GM18867 (cell line): Measurements from ENCODE around the gene KIF21B.

ENCODE experiments used
- ATAC-seq: cut with Tn5 transposase; IDR thresholded peaks from one replicate; pipeline ENCODE4 v1.9.1; 2021; ENCODE audit warnings: mild to moderate bottlenecking, moderate library complexity; ENCODE audit not compliant: unreplicated experiment

The KIF21B gene

DNA sequence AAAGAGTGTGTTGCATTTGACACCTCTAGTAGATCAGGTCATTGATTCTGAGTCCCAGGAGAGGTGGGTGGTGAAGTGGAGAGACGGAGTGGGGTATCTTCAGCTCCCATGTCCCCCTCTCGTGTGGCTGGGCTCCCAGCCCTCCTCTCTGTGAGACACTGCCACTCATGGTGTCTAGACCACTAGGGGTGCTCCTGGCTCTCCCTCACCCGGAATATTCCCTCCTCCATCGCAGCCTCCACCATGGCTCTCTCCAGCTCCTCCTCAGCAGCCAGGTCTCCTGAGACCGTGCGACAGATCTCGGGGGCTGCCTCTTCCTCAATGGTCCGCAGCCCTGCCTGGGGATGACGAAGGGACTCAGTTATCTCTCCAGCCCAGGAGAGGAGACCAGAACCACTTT is 20.6 kb upstream of the KIF21B start:
- no peak for ATAC-seq

DNA sequence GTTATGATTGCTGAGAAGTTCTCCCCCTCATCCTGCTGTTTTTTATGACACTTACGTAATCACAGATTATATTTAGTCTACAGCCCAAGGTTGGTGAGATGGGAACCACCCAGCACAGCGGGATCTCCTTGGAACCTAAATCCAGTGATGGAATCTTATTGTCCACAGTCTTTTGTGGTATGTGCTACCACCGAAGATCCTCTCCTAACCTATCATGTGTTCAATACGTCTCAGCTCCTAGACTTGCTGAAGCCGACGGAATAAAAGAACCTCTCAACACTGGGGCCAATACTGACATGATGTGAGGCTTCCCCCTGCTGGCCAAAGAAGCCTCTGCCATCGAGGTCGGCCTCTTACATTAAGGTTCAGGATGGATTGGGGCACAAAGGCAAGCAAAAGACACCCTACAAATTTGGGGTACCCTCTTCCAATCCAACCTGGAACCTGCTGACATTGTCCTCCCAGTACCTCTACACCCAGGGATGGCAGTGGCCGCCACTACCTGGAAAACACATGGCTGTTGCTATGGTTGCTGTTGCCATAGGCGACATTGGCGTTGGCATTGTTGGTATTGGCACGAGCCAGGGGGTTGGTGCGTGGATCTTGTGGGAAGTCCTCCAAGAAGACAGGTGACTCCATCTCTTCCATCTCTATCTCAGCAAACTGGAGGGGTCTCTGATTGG is 19.4 kb upstream of the KIF21B start:
- ATAC-seq, result peak; percentile 85

DNA sequence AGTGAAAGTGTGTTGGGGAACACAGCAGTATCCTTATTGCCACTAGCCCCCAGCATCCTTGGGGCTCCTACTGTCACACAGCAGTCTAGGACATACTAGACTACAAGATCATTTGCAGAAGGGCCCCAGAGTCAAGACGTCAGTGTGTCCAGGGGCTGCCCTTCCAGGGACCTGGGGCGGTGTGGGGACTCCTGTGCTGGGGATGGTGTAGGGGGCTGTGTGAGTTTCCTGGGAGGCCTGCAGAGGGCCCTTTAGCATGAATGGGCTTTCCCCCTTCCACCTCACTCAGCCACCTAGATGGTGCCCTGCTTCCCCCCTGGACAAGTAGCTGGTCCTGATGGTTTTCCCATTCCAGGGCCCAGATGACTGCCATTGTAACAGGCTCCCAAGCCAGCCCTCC is 17.5 kb upstream of the KIF21B start:
- no peak for ATAC-seq

DNA sequence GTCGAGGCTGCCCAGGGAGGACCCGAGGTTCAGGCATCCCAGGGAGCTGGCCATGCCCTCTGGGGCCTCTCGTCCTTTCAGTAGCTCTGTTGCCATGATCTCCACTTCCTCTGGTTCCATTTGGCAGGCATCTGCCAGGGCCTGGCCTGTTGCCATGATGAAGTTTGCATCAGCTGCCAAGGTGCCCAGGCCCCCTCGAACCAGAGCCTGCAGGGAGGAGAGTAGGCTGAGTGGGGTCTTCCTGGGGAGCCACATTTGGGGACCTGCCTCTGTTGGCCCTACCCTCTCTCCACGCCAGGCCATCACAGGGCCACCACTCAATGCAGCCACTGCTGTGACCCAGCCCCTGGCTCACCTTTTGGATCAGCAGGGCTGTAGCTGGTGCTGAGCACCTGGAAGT is 16.4 kb upstream of the KIF21B start:
- no peak for ATAC-seq

DNA sequence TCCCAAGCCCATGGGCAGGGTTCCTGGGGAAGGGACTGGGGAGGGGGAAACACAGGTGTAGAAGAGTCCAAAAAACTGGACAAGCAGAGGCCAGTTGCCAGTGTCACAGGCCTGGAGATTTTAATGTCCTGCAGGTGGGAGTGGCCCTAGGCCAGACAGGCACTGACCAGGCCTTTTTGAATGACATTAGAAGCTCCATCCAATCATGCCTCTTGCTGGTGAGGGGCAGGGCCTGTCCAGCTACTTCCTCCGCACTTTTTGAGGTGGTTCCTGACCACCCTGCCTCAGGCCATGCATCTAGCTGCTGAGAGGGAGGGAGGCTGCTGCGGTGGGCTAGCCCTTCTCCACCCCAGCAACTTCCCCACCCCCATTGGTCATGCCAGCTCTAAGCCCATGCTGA is 15.9 kb upstream of the KIF21B start:
- no peak for ATAC-seq

DNA sequence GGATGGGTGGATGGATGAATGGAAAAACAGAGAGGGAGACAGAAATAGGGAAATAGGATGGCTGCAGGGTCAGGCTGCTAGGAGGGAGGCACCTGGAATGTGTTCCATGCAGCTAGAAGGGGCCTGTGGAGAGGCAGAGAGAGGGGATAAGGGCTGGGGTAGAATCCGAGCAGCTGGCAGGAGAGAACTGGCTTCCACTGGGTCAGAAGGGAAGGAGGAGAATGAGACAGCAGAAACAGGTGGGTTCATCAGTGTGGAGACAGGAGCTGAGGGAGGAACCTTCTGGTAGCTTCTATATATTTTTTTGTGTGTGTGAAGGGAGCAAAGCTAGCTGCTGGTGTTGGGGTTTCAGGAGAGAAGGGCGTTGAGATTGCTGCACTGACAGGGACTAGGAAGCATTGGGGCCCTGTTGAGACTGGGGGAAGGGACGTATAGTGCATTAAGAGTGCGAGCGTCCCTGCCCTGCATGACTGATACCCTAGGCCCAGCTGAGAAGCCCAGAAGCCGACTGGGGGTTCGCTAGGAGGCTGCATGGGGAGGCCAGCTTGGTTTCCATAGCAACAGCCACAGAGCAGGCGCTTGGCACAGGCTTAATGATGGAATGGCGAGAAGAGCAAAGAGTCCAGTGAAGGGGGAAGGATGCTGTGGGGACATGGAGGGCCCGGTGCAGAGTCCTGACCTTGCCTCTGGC is 14.8 kb upstream of the KIF21B start:
- ATAC-seq, result no peak

DNA sequence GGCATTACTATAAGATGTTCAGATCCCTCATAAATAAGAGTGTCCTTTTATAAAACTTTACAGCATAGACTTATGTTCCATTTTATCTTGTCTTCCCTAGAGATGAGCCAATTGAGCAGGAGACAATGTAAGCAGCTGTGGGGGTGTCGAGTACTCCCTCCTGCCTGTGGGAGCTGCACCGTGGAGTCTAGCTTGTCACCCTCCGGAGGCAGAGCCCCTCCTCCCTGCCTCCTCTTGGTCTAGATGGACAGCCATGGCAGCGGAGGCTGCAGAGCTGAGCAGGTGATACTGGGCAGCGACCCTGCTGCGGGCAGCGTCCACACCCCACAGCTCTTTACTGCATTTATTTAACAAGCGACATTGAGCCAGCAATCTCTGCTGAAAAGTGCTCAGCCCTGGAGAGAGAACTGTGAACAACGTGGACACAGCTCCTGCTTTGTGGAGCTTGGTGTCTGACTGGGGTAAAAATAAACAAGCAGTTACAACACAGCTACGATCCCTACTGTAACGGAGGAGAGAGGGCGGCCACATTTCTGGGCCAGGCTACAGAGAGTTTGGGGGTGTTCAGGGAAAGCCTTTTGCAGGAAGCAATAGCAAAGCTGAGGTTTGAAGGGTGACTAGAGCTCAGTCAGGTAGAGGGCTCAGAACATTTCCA is 12.8 kb upstream of the KIF21B start:
- no peak for ATAC-seq

DNA sequence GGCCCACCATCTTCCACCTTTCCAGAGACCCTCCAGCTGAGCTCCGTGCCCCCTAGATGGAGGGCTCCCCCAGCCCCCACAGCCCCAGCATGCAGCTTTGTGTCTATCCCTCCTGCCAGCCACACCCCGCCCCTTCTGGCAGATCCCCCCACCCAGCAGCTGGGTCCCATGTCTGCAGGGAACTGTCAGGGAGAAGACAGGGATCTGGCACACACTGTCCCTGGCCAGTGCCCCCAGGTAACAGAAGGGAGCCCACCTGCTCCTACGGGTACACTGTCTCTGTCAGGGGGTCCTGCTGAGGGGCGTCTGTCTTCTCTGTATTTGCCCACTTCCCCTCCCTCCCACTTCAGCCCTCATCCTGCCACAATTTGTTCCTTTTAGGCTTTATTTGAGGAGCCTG is 11.2 kb upstream of the KIF21B start:
- no peak for ATAC-seq

DNA sequence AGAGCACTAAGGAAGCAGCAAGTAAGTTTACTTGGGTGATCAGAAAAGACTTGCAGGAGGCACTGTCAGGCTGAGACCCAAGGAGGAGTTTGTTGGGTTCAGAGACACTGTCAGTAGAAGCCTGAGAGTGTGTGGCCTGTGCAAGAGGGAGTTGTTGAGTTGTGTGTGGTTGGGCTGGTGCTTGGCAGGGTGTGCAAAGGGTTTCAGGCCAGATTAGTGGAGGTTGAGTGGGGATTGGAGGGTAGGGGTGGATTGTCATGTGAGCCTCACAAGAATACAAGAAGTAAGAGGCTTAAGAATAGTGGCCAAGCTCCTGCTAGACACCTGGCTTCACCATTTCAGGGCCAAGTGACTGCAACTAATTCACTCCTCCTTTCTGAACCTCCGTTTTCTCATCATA is 8.9 kb upstream of the KIF21B start:
- ATAC-seq, result no peak

DNA sequence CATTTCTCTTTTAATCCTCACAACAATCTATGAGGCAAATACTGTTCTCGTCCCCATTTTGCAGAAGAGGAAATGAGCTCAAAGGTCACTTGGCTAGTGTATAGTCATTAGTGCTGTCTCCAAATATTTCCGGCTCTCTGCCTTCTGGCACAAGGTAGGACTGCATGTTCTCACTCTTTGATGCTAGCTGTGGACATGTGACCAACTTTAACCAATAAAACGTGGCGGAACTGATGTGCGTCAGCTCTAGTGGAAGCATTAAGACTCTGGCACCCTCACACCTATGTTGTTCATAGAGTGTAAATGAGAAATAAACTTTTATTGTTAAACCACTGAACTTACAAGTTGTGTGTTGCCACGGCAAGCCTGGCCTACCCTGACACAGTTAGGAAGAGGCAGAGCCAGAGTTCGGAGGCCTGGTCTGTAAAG is 5.0 kb upstream of the KIF21B start:
- no peak for ATAC-seq

DNA sequence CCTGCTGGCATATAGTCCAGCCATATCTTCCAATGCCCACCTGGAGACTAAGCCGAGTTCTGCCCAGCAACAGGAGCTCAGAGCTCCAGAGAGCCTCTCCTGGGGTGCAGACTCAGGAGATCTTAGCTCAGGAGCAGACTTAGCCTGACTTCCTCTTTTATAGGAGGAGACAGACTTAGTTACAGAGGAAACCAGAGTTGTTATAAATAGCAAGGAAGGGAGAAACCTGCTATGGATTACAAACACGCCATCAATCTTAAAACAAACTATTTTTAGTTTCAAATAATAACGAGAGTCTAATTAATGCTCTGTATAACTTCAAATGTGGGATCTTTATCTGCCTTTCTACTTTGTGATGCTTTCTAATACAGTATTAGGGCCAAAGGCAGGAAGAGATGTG is 3.3 kb upstream of the KIF21B start:
- no peak for ATAC-seq

DNA sequence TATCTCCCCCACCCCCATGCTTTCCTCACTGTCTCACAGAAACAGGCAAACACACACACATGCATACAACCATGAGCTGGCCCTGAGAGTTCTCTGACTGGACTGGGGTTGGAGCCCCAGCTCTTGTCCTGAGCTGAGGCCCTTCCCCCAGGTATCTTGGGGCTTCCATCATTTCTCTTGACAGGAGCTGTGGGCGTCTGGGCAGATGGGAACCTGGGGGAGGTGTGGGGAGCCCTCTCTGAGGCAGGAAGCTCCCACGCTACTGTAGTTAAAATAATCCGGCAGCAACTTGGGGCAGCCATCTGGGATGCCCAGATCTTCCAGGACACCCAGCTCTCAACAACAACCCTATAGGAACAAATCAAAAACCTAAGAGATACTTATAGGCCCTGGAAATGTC is 2.7 kb upstream of the KIF21B start:
- ATAC-seq, result no peak

DNA sequence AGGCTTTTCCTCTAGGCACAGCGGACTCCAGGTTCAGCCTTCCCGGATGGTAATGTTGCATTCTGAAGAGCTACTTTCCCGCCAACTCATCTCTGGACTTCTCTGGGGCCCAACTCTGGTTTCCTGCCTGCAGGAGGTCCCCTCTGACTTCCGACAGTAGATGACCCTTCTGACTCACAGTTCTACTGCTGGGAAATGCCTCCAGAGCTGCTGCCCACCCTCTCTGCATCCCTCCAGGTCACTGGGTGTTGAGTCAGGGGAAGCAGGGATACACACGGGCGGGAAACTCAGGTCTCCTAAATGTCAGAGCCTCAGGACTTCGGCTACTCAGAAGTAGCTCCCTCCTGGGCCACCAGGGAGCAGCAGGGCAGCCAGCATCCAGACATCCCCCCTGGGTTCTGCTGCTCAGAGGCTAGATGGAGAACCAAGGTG is 2.1 kb upstream of the KIF21B start:
- ATAC-seq, result no peak

DNA sequence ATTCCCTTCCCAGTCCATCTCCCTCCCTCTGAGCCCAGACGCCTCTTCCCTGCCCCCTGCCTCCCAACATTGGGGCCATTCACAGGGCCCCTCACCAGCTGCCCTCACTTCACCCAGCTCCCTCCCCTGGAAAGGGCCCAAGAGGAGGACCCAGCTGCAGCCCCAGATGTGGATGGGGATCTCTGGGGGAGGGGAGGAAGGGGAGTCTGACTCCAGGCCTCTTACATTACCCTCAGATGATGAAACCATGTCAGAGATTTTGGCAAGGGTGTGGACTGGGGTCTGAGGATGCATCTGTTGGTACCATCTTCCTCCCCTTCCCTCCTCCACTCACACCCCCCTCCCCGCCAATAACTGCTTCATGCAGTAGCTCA is 1.1 kb upstream of the KIF21B start:
- ATAC-seq, result no peak

DNA sequence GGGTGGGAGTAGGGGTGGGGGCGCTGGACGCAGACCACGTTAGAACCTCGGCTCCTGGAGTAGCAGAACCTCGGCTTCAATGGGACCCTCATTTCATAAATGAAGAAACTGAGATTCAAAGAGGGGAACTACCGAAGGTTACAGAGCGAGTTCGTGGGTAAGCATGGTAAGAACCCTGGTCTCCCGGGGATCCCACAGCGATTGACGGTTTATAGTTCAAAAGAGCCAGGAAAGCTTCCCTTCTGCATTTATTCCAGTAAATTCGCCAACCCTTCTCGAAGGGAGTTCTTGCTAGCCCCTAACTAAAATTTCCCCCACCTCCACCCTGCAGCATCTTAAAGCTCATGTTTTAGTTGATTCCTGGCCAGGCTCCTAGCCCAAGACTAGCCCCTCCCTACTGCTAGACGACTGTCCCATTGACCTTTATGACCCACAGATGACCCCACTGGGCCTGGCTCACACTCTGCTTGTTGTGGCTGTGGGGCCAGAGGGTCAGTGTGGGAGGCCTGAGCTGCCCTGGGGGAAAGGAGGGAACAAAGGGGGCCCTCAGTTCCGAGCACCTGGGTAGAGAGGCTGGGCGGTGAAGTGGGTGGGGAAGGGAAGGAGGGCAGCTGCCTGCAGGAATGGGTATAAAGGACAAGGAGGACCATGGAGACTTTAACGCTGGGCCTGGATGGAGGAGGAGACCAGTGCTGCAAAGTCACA is 558 bp upstream of the KIF21B start:
- ATAC-seq, result no peak

DNA sequence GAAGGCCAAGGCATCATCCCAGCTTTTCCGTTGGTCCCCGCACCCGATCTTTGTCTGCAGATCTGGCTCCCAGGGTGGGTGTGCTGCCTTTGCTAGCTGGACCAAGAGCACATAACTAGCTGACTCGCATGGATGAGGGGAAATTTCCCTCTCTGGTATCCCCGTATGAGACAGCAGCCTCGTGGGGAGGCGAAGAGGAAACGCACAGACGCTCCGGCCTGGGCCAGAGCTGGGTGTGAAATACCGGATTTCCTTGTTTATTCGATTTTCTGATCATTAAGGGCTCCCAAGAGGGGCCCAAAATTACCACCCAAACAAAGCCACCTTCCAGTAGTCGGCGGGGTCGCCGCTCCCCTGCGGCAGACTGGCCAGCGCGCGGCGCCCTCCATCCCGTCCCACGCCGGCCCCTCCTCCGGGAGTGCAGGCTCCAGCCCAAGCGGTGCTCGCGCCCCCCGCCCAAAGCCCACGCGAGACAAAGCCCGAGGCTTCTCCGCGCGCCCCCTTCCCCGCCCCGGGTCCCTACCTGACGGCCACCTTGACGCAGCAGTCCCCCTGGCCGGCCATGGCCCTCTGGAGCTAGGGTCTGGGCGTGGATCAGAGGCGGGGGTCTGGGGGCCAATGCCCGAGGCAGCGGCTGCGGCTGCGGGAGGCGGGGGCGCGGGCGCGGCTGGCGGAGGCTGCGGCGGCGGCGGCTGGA is 546 bp downstream of the KIF21B start:
- no peak for ATAC-seq

DNA sequence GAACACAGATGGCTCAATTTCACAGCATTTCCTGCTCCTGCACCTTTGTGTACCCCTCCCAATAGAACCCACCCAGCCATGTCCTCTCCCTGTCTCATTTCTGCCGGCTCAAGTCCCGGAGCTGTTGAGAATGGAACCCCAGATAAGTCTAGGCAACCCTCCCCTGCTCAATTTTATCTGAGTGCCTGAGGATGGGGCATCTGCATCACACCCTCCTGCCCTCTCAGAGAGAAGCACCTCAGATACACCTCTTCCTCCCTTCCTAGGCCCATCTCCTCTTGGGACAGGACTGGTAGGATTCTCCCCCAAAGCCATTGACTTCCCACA is 1.1 kb downstream of the KIF21B start:
- no peak for ATAC-seq

DNA sequence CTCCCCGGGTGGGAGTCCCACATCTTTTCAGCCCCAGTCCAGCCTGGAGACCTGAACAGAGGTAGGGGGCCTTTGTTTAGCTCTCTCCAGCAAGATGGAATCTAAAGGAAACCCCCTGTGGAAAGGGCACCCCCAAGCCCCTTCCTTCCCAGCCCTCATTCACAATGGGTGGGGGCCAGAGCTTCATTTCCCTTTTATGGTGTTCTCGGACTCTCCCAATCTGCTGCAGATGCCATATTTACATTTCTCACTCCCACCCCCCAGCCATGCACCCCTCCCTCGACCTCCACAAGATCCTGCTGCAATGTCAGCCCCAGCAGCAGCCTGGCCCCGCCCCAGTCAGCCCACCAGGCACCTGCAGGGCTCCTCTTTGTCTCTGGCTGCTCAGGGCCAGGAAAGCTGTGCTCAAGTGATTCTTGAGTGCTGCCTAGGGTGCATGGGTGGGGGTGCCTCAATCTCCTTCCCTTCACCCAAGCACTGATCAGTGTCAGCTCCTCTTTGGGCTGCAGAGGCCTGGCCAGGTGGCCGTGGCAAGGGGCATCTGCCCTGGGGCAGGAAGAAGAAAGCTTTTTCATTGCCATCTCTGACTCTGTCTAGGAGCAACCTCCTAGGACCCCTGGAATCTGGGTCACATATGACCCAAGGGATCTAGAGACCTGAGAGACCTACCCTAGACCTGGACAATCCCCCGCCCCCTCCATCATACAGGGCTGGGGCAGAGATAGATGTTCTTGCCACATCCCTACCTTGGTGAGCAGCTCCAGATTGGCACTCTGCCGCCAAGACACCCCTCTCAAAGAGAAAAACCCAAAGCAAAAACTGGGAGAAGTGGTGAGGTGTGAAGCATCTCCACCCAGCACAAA is 1.7 kb downstream of the KIF21B start:
- ATAC-seq, result no peak

DNA sequence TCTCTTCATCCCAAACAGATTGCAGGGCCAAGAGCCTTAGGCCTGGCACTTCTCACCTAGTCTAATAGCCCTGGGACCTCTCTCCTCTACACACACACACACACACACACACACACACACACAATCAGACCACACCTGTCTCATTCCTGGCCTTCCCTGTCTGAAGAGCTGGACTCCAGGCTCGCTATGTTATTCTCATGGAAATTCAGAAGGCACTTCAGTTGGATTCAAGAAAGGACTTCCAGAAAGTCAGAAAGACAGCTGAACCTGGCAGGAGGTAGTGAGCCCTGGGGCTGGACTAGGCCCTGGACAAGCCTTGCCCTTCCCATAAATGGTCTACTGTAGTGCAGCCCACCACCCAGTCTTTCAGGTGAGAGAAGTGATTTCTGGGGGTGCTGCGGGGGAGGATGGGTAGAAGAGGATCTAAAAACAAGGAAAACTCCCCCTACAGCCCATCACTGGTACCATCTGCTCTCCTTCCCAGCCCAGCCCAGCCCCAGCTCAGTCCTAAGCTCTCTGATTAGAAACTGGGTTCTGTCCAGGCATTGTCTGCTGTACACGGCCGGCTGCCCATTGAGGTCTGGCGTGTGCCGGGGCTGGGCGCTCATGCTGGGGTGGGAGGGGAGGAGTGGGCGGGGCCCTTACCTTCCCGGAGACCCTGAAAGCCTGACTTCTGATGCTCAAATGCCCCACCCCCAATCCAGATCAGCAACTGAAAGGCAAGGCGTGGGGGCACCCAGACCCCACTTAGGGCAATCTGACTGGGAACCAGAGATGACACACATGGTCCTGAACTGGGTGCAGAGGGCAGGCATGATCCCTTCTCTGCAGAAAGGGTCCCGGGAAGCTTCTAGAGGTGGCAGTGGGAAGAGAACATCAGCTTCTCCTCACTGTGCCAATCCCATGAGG is 2.5 kb downstream of the KIF21B start:
- ATAC-seq, result no peak
